GM19395 (cell line): Measurements from ENCODE around the gene VEPH1.

Source experiments
- ATAC-seq: cut with Tn5 transposase; IDR thresholded peaks from one replicate; pipeline ENCODE4 v1.9.1; 2021; ENCODE audit warnings: mild to moderate bottlenecking, moderate library complexity; ENCODE audit not compliant: unreplicated experiment

VEPH1 gene

DNA sequence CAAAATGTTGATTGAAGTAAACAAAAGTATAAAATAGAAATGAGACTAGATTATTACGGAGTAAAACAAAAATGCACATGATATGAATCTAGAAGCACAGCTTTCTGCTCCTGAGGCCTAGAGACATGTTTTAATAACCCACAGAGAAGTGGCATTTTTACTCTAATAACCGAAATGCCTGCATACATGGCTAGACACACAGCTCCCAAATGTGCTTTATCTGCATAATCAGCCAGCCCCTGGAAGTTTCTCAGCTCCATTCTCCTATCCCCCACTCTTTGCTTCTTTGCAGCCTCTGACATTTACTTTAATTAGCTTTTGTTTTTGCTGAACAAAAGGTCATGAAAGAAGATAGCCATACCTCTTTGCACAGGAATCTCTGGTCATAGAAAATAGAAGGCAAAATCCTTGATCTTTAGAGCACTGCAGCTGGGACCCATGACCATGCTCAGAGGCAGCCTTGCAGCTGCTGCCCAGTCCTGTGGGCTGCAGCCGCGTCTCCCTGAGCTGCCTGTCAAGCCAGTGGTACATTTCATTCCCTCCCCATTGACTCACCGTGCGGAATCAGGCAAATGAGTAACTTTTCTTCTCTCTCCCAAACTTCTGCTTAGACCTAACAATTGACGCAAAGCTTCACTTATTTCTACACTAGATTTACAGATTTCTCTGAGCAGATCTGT is at the start of gene VEPH1:
Gene VEPH1, minus strand, starts transcription at position 501 of the 680 bp plus-strand sequence. CDS start 8,067 bp downstream, outside the sequence.
- no peak for ATAC-seq

GRCh38 chr3:157551961-157552360 is 48.7 kb upstream of the VEPH1 start:
- ATAC-seq, result peak; percentile 71

DNA sequence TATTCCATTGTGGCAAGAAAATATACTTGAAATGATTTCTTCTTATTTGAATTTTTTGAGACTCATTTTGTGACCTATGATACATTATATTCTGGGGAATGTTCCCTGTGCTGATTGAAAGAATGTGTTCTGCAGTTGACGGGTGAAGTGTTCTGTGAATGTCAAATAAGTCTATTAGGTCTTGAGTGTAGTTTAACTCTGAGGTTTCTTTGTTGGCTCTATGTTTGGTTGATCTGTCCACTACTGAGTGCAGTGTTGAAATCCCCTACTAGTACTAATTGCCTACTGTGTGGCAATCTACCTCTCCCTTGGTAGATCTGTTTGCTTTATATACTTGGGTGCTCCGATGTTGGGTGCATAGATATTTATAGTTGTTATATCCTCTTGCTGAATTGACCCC is 46.3 kb upstream of the VEPH1 start:
- no peak for ATAC-seq

DNA sequence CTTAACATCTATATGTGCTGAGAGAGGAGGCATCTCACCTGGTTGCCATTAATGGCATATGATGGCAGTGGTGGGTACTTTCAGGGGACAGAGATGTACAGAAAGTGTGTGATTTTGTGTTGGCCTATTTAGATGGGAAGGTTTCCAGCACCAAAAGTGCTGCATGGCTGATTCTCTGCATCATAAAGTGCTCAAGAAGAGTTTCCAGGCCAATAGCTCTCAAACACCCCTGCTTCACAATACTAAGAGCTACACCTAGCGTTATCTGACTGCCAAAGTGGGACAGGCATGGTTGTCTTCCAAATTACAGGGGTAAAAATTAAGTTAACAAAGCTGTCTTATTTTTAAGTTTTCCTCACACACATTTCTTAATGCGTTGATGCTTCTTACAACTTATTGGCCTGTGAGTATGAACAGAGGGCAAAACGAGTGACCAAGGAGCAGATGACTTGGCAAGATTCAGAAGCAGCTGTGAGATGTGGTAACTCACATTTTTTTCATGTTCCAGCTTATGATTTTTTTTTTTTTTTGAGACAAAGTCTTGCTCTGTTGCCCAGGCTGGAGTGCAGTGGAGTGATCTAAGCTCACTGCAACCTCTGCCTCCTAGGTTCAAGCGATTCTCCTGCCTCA is 41.4 kb upstream of the VEPH1 start:
- no peak for ATAC-seq

DNA sequence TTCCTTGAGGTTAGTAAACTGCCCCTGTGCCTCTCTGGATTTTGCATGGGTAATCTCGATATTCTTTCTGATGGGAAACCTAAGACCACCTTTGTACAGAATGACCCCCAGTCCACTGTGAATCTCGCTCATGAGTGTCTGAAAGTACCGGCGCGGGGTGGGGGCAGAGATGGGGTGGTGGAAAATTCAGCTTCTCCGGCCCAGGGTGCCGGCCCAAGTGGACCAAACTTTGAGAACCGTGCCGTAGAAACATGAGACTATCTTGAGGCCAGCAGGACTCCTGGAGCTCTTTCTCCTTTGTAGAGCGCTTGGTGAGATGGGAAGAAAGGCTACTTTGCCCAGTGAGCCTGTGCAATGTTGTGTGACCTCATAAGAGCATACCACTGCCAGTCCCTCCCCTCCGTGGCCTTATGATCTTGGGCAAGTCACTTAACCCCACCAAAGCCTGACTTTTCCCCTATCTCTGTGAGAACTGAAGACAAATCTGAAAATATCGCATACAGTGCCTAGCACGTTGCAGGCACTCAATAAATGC is 40.4 kb upstream of the VEPH1 start:
- ATAC-seq, result no peak

DNA sequence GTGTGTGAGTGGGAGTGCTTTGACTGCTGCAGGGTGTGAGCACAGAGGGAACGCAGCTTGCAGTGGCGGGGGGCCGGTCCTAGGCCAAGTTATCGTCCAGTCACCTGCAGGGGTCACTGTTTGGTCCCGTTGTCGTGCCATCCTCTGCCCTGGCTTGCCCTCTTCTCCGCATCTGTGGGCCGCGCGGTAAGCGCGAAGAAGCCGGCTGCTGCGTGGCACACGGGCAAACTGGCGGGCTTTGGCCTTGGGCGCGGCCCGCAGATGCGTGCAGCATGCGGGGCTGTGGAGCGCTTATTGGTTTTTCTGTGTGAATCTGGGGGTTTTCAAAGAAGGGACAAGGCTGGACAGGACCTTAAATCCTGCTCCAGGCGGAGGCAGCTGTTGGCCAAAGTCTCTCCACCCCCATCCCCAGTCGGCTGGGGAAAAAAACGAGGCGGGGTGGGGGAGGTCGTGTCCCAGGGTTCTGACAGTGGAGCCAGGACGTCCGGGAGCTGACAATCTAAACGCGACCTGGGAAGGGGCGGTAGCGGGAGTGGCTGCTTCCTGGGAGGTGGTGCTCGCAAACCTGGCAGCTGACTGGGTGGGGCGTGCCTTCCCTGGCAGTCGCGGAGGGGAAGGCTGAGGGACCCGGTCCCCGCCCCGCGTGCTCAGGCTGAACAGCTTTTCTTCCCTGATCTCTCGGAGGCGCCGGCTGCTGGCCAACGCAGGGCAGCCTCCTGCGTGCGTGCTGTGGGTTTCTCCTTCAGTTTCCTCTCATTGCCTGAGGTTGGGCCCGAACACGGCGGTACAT is 39.7 kb upstream of the VEPH1 start:
- no peak for ATAC-seq

GRCh38 chr3:157541506-157542236 is 38.5 kb upstream of the VEPH1 start:
- no peak for ATAC-seq

DNA sequence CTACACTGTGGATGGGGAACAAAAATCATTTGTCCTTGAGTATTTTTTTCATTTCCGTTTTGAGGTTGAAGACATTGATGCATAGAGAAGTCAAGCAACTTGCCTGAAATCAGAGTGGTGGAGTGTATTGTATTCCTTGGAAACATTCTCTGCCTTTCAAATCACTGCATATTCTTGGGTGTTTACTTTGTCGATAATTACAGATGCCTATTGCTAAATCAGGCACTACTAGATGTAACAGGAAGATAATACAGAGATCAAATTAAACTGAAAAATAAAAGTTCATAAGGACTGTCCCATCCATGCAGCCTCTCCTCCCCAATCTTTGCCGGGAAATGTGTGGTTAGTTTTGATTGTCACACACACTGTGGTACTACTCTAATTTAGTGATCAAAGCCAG is 37.4 kb upstream of the VEPH1 start:
- ATAC-seq, result no peak

- ATAC-seq, result no peak
These were observed 32.5 kb upstream of the VEPH1 start for GRCh38 chr3:157535667-157536066.

GRCh38 chr3:157534725-157535161 is 31.5 kb upstream of the VEPH1 start:
- ATAC-seq, result no peak

DNA sequence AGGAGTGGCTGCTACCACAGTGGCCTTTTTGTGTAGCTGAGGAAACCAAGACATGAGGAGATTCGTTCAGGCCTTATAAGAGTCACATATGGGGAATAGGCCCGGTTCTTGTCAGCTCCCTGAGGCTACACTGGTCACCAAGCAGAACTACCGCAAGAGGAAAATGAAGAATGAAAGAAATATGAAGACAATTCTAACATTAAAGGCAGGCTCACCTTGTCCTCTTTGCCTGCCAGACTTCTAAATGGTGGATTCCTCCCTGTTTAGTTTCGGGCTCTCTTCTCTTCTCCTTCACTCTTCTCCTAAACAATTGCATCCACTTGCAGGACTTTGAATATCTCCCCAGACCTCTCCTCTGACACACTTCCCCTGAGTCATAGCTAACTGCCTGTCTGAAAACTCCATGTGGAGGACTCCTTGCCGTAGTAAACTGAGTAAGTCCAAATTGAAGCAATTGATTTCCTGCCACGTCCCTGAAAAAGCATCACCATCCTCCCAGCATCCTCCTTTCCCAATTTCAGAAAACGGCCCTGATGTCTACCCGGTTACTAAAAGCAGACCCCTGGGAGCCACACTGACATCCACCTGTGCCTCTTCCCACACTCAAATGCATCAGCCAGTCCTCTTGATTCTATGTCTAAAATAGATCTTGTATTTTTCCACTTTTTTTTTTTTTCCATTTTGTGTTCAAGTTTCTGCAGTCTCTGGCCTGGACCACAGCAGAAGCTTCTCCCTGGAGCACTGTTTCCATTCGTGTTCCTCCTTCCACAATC is 30.3 kb upstream of the VEPH1 start:
- no peak for ATAC-seq

- ATAC-seq, result peak; percentile 97
These were observed 29.5 kb upstream of the VEPH1 start for GRCh38 chr3:157532529-157533297.

- ATAC-seq, result no peak
These were observed 28.6 kb upstream of the VEPH1 start for GRCh38 chr3:157531771-157532170.

DNA sequence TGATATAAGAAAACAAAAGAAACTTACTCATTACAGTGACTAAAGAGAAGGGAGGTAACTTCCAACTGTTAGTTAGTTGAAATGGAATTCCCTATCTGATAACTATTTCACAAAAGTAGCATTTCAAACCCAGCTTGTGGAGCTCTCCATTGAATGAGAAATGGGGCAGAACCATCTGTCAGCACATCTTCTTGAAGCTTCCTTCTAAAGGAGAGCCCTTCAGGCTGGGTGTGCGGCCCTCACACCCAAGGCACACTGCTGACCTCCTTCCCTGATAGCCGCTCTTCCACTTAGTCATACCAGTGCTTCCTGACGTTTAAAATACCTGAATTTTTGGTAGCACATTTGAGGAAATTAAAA is 28.1 kb upstream of the VEPH1 start:
- ATAC-seq, result no peak

DNA sequence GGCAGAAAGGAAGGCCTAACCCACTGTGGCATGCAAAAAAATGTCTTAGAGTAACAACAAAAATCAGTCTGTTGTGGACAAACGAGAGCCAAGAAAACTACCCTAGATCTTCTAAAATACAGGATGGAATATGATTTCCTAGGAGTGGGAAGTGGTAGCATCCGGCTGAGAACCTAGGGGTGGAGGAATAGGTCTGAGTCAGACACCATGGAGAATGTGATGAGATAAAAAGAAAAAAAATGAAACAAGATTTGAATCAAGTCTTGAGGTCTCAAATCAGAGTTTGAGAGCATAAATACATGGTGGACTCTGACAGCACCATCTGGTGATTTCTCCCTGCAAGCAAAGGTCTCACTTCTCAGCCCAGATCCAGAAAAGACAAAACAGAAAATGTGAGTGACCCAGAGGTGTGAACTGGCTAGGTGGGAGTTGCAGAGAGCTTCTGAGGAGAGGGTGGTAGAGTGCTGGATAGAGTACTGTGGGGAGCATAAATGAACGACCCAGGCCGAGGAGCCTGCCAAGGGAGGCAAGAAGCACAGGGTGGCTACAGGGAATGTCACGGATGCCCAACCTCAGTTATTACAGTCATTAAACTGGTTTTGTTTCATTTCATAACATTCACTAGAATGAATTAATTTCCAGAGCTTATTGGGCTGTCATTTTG is 27.6 kb upstream of the VEPH1 start:
- no peak for ATAC-seq

DNA sequence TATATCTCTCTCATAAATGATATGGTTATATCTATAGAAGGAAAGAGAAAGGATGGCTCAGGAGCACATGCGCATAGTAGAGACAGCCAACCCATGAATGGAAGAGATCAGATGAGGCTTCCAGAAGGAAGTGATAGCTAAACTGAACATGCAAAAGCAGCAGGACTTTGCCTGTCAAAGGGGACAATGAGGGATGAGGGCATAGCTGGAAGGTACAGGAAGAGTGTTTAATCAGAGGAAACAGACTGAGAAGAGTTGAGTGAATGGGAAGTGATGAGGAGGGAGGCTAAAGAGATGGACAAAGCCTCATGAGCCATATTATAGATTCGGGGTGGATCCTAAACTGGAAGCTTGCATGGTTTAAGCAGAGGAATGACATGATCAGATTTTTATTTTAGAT is 26.5 kb upstream of the VEPH1 start:
- ATAC-seq, result no peak

GRCh38 chr3:157529085-157529484 is 25.9 kb upstream of the VEPH1 start:
- ATAC-seq, result no peak

GRCh38 chr3:157527131-157527881 is 24.1 kb upstream of the VEPH1 start:
- no peak for ATAC-seq
